ENCODE data around the gene IL20.

GRCh38 chr1:206882555-206882954 is 17.1 kb downstream of the IL20 start:
- TF ChIP-seq POLR2A (IDR thresholded peaks at IDR 0.05): no peak
- TF ChIP-seq CTCF (IDR thresholded peaks at IDR 0.05): no peak
